ENCODE measurements around the gene FOXC1. TPM values are rescaled to one million over a fixed set of nuclear protein-coding genes. Genes with fewer than 3 reads are reported as not detected.

Gene FOXC1
- total RNA-seq, 1 donor from 2014 or later = 3.3 TPM

- peak overlapping the region; percentile 36 for H3K27ac Mint-ChIP-seq (ENCODE audit: unreplicated experiment)
These were observed 2.0 kb upstream of the FOXC1 start for GRCh38 chr6:1607516-1608221.

GRCh38 chr6:1608222-1609040, 1.3 kb upstream of the FOXC1 start:
- Mint-ChIP-seq H3K9me3 (ENCODE audit: unreplicated experiment) (peaks cover 24% of the 10 kb centered on the region), H3K4me3 (ENCODE audit: unreplicated experiment) (peak overlapping the region; percentile 88), H3K36me3 (ENCODE audit: unreplicated experiment) (no peaks in the 10 kb centered on the region), H3K4me1 (ENCODE audit: low read depth, unreplicated experiment) (peaks cover 30% of the 10 kb centered on the region), H3K27ac (ENCODE audit: unreplicated experiment) (peak overlapping the region; percentile 85), H3K27me3 (ENCODE audit: unreplicated experiment) (peaks cover 24% of the 10 kb centered on the region)
- no peak for TF ChIP-seq CTCF (IDR thresholded peaks at IDR 0.05; ENCODE audit: partially characterized antibody, unreplicated experiment)
- DNase-seq = no peak

More at GRCh38 chr6:1607516-1608221, 2.0 kb upstream of the FOXC1 start:
- Mint-ChIP-seq H3K4me3 (ENCODE audit: unreplicated experiment) (peak overlapping the region; percentile 88), H3K36me3 (ENCODE audit: unreplicated experiment) (no peaks in the 10 kb centered on the region), H3K4me1 (ENCODE audit: low read depth, unreplicated experiment) (peaks cover 25% of the 10 kb centered on the region), H3K27me3 (ENCODE audit: unreplicated experiment) (peaks cover 19% of the 10 kb centered on the region), H3K9me3 (ENCODE audit: unreplicated experiment) (peaks cover 22% of the 10 kb centered on the region)
- peak; percentile 77 for DNase-seq
- TF ChIP-seq CTCF (IDR thresholded peaks at IDR 0.05; ENCODE audit: partially characterized antibody, unreplicated experiment) = no peak

DNA sequence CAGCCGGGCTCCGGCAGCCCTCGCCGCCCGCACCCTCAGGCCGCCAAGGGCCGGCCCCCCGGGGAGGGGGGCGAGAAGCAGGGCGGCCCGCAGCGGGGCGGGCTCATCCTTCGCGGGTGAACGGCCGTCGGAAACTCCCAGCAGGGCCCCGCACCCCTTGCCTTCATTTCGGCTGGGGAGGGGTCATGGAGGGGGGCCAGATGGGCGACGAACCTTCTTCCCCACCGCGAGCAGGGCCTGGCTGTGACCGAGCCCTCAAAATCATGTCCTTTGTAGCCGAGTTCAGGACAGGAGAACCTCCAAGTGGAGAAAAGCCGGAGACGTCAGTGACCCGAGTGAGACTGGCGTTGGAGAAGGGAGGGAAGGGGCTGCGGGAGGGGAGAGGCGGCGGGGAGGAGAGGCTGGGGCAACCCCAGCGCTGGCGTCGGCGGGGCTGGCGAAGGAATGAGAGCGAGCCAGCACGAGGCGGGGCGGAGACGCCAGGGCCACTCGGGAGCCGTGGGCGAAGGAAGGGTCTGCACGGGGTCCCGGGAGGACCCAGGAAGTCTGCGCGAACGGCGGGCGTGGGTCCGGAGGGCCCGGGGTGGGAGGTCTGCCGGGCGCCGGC, 571 bp upstream of the FOXC1 start:
- Mint-ChIP-seq H3K9me3 (ENCODE audit: unreplicated experiment) (peaks cover 24% of the 10 kb centered on the region), H3K27me3 (ENCODE audit: unreplicated experiment) (peaks cover 27% of the 10 kb centered on the region), H3K4me3 (ENCODE audit: unreplicated experiment) (peak overlapping the region; percentile 76), H3K27ac (ENCODE audit: unreplicated experiment) (no peak overlapping the region), H3K36me3 (ENCODE audit: unreplicated experiment) (no peaks in the 10 kb centered on the region), H3K4me1 (ENCODE audit: low read depth, unreplicated experiment) (peaks cover 30% of the 10 kb centered on the region)
- peak; percentile 54 for DNase-seq
- no peak for TF ChIP-seq CTCF (IDR thresholded peaks at IDR 0.05; ENCODE audit: partially characterized antibody, unreplicated experiment)

DNA sequence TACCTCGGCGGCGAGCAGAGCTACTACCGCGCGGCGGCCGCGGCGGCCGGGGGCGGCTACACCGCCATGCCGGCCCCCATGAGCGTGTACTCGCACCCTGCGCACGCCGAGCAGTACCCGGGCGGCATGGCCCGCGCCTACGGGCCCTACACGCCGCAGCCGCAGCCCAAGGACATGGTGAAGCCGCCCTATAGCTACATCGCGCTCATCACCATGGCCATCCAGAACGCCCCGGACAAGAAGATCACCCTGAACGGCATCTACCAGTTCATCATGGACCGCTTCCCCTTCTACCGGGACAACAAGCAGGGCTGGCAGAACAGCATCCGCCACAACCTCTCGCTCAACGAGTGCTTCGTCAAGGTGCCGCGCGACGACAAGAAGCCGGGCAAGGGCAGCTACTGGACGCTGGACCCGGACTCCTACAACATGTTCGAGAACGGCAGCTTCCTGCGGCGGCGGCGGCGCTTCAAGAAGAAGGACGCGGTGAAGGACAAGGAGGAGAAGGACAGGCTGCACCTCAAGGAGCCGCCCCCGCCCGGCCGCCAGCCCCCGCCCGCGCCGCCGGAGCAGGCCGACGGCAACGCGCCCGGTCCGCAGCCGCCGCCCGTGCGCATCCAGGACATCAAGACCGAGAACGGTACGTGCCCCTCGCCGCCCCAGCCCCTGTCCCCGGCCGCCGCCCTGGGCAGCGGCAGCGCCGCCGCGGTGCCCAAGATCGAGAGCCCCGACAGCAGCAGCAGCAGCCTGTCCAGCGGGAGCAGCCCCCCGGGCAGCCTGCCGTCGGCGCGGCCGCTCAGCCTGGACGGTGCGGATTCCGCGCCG, 994 bp downstream of the FOXC1 start:
- Mint-ChIP-seq H3K4me3 (ENCODE audit: unreplicated experiment) (peak overlapping the region; percentile 82), H3K9me3 (ENCODE audit: unreplicated experiment) (peaks cover 24% of the 10 kb centered on the region), H3K36me3 (ENCODE audit: unreplicated experiment) (no peaks in the 10 kb centered on the region), H3K27me3 (ENCODE audit: unreplicated experiment) (peaks cover 27% of the 10 kb centered on the region), H3K27ac (ENCODE audit: unreplicated experiment) (no peak overlapping the region), H3K4me1 (ENCODE audit: low read depth, unreplicated experiment) (peaks cover 27% of the 10 kb centered on the region)
- no peak for TF ChIP-seq CTCF (IDR thresholded peaks at IDR 0.05; ENCODE audit: partially characterized antibody, unreplicated experiment)
- peak; percentile 40 for DNase-seq
